Measurements from ENCODE around the gene HOXA3.

HOXA3 gene

GRCh38 chr7:27150568-27151340, 1.6 kb downstream of the HOXA3 start:
- peak; percentile 92 for DNase-seq
- in situ Hi-C loops (cut with MboI; ENCODE audit: low pct_unique_long_range_greater_than_20kb, low sequenced_read_pairs) = loop anchor here (10.0 to 25.0 kb wide), 2 partner anchors 296 to 1288 kb away; no protein-coding TSS in a partner anchor

- DNase-seq = no peak
- in situ Hi-C loops (cut with MboI; ENCODE audit: low pct_unique_long_range_greater_than_20kb, low sequenced_read_pairs) = loop anchor here (10.0 to 25.0 kb wide), 2 partner anchors 295 to 1288 kb away; no protein-coding TSS in a partner anchor
Observed at GRCh38 chr7:27149842-27150567, 2.4 kb downstream of the HOXA3 start.

GRCh38 chr7:27148756-27149641, 3.4 kb downstream of the HOXA3 start:
- in situ Hi-C loops (cut with MboI; ENCODE audit: low pct_unique_long_range_greater_than_20kb, low sequenced_read_pairs) = no loop called here
- DNase-seq = peak; percentile 37

GRCh38 chr7:27148031-27148755, 4.2 kb downstream of the HOXA3 start:
- DNase-seq = peak; percentile 7
- in situ Hi-C loops (cut with MboI; ENCODE audit: low pct_unique_long_range_greater_than_20kb, low sequenced_read_pairs) = no loop called here

- in situ Hi-C loops (cut with MboI; ENCODE audit: low pct_unique_long_range_greater_than_20kb, low sequenced_read_pairs) = no loop called here
- no peak for DNase-seq
Observed at GRCh38 chr7:27147199-27148030, 5.0 kb downstream of the HOXA3 start, which contains the start of gene HOXA6. Gene HOXA6, minus strand, starts transcription at chr7:27147774. Its CDS starts 25 bp downstream, at chr7:27147749.

- no peak for DNase-seq
- in situ Hi-C loops (cut with MboI; ENCODE audit: low pct_unique_long_range_greater_than_20kb, low sequenced_read_pairs) = no loop called here
Observed at GRCh38 chr7:27146491-27147198, 5.7 kb downstream of the HOXA3 start.

GRCh38 chr7:27145914-27146412, 6.4 kb downstream of the HOXA3 start:
- no peak for DNase-seq
- in situ Hi-C loops (cut with MboI; ENCODE audit: low pct_unique_long_range_greater_than_20kb, low sequenced_read_pairs) = no loop called here

GRCh38 chr7:27145165-27145913, 7.0 kb downstream of the HOXA3 start:
- in situ Hi-C loops (cut with MboI; ENCODE audit: low pct_unique_long_range_greater_than_20kb, low sequenced_read_pairs) = no loop called here
- DNase-seq = no peak

- in situ Hi-C loops (cut with MboI; ENCODE audit: low pct_unique_long_range_greater_than_20kb, low sequenced_read_pairs) = no loop called here
Observed at GRCh38 chr7:27144781-27145164, 7.6 kb downstream of the HOXA3 start.

GRCh38 chr7:27143950-27144780, 8.2 kb downstream of the HOXA3 start:
- in situ Hi-C loops (cut with MboI; ENCODE audit: low pct_unique_long_range_greater_than_20kb, low sequenced_read_pairs) = no loop called here
- no peak for DNase-seq

More at GRCh38 chr7:27144781-27145164, 7.6 kb downstream of the HOXA3 start:
- no peak for DNase-seq

GRCh38 chr7:27143023-27143949, 9.1 kb downstream of the HOXA3 start, which contains the start of gene HOXA5:
Gene HOXA5, minus strand, starts transcription at chr7:27143681. Its CDS starts 74 bp downstream, at chr7:27143607.
- no peak for DNase-seq
- in situ Hi-C loops (cut with MboI; ENCODE audit: low pct_unique_long_range_greater_than_20kb, low sequenced_read_pairs) = no loop called here

GRCh38 chr7:27142580-27143022, 9.8 kb downstream of the HOXA3 start:
- no peak for DNase-seq
- in situ Hi-C loops (cut with MboI; ENCODE audit: low pct_unique_long_range_greater_than_20kb, low sequenced_read_pairs) = no loop called here

GRCh38 chr7:27141923-27142579, 10.3 kb downstream of the HOXA3 start:
- in situ Hi-C loops (cut with MboI; ENCODE audit: low pct_unique_long_range_greater_than_20kb, low sequenced_read_pairs) = no loop called here
- no peak for DNase-seq

Data from KBM-7 (cell line).